Right renal cortex interstitium (tissue), 3 donors: ENCODE measurements around the gene CPTP. TPM values are rescaled to one million over a fixed set of nuclear protein-coding genes. Genes with fewer than 3 reads are reported as not detected.
A peak's percentile ranks its signal among the peaks of the same experiment; 100 is the strongest.

Experiments
- DNase-seq, 3 donors: peaks; one replicate each; pipeline ENCODE4 v3.0.0-alpha.2; 2013; ENCODE audit warnings: low read depth in 3 of 3, low spot score in 2 of 3
- polyA plus RNA-seq, 3 donors: library from polyadenylated mRNA; unstranded; fragments of 120-200 nt; gene quantifications; one replicate each; pipeline ENCODE4 v1.2.1, GENCODE V29; 2013; ENCODE audit not compliant: insufficient read length in 3 of 3

Gene CPTP
- polyA plus RNA-seq, 3 donors = 9.1 to 12.9 (median 10.1) TPM

- peak in 2 of 3 donors; percentile 59 to 61 for DNase-seq
Measured at GRCh38 chr1:1291548-1292441, 32.8 kb upstream of the CPTP start.

- no peak for DNase-seq
Measured at GRCh38 chr1:1292442-1292779, 32.2 kb upstream of the CPTP start.

GRCh38 chr1:1292851-1293250 is 31.8 kb upstream of the CPTP start:
- DNase-seq = no peak

GRCh38 chr1:1293263-1294249 is 31.0 kb upstream of the CPTP start:
- DNase-seq = no peak

- no peak for DNase-seq
Measured at GRCh38 chr1:1294250-1294890, 30.2 kb upstream of the CPTP start.

GRCh38 chr1:1295154-1295923 is 29.3 kb upstream of the CPTP start:
- no peak for DNase-seq

DNA sequence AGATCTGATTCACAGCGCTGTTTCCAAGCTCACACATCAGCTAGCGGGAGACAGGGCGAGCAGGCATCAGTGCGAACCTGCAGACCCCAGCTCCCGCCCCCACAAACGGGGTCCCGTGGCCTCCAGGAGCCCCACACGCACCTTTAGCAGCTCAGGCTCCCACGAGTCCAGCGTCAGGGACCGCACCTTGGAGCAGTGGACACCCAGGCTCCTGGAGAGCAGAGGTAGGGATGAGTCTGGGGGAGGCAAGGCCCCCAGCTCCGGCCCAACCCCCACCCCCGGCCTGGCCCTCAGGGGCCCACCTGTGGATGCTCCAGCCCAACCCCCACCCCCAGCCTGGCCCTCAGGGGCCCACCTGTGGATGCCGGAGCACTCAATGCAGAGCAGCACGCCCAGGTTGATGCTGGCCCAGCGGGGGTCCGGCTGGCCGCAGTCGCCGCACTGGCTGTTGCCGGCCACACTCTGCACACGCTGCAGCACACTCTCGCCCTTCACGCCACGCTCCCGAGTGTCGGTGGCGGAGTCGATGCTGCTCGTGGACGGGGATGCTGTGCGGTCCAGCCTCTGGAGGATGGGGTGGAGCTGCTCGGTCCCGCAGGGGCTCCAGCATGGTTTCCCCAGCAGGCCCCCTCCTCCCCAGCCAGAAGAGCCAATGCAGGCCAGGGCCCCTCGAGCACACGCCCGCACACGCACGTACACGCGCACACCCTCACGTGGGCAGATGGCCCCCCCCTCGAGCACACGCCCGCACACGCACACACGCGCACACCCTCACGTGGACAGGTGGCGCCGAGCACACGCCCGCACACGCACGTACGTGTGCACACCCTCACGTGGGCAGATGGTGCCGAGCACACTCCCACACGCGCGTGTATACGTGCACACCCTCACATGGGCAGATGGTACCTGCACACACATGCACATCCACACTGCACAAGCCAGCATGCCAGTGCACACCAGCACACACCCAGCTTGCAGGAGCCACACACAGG is 28.2 kb upstream of the CPTP start:
- no peak for DNase-seq

DNA sequence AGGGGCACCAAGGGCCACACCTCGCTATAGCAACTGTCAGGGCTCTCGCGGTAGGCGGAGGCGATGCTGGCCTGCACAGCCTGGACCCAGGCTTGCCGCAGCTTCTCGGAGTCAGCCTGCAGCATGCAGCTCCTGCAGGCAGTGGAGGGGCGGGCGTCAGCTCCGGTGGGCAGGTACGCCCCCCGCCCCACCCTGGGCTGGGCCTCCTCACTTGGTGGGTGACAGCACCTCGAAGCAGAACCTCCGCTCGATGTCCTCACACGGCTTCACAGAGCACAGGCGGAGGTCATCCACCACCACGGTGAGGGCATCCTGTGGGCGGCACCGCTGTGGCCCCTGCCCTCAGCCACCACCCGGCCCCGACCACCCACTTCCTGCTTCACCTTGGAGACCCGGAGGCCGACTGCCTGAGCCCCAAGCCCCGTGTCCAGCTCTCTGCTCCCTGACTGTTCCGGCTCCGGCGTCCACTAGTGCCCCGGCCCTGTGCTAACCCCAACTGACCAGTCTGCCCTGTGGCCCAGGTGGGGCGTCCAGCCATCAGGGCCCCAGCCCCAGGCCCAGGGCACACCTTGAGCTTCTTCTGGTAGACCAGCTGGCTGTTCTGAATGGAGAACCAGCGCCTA is 26.7 kb upstream of the CPTP start:
- DNase-seq = no peak

GRCh38 chr1:1298861-1299685 is 25.5 kb upstream of the CPTP start:
- no peak for DNase-seq

- no peak for DNase-seq
Measured at GRCh38 chr1:1299686-1300351, 24.8 kb upstream of the CPTP start.

DNA sequence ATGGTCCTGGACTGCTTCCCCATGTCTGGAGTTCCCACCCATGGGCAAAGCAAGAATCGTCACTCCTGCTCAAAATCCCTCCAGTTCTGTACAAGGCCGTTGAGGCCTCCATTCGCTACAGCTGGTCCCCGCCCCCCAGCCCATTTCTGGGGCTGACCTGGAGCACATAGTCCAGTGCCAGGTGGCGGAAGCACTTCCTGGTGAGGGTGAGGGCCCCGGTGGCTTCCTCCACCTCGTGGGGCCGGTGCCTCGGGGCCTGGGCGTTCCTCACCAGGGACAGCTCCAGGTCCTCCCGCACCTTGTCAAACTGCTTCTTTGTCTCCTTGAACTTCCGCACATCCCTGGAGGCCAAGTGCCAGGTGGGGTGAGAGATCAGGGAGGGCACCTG is 24.3 kb upstream of the CPTP start:
- no peak for DNase-seq

- DNase-seq = no peak
Measured at GRCh38 chr1:1302006-1302430, 22.6 kb upstream of the CPTP start.

- DNase-seq = no peak
Measured at GRCh38 chr1:1302951-1303509, 21.6 kb upstream of the CPTP start.

- no peak for DNase-seq
Measured at GRCh38 chr1:1303736-1304135, 20.9 kb upstream of the CPTP start.

GRCh38 chr1:1304331-1305299 is 20.0 kb upstream of the CPTP start:
- DNase-seq = peak in 2 of 3 donors; percentile 39 to 52
